SW480 (cell line): ENCODE data around the gene CDC6.

Source experiments
- DNase-seq: peaks from one replicate; pipeline ENCODE4 v3.0.0-alpha.2; 2016; ENCODE audit warnings: low spot score

CDC6 gene

DNA sequence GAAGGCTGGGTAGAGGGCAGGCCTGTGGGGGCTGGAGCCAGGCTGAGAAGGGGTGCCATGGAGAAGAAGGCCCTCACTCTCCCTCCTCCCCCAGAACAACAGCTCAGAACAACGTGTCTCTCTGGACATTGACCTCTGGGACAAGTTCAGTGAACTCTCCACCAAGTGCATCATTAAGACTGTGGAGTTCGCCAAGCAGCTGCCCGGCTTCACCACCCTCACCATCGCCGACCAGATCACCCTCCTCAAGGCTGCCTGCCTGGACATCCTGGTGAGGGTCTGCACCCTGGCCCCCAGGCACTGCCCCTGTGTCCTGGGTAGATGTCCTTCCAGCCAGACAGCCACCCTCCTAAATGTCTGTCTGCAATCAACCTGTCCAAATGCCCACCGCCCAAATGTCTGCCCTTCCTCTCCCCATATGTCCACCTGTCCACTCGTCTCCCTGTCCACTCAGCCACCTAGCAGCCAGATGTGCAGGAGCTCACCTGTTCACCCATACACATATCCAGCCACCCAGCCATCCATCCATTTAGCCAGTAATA lies 64.6 kb downstream of the CDC6 start:
- no peak for DNase-seq

DNA sequence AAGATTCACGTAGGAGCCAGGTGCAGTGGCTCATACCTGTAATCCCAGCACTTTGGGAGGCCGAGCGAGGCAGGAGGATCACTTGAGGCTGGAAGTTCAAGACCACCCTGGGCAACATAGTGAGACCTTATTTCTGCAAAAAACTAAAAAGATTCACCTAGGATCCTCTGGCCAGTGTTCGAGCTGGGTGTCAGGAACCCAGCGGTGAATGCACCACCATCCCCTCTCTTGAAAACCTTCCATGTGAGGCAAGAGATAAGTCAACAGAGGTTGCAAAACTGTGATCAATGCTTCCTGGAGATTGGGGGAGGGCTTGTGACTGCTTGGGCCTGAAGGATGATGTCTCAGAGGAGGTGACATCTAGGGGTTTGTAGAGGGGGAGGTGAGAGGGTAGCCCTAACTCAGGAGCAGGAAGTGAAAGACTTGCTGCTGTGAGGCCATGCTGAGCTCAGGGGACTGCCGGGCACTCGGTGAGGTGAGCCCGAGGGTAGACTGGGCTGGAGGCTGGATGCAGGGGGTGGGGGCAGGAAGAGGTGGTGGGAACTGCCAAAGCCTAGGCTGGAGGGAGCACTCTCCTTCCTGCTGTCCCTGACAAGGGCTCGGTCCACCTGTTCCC lies 65.2 kb downstream of the CDC6 start:
- DNase-seq, result no peak
